Measurements from ENCODE around the gene ECI1. TPM values are rescaled to one million over a fixed set of nuclear protein-coding genes. Genes with fewer than 3 reads are reported as not detected.

The ECI1 gene
- total RNA-seq, 3 donors from 2014 or later: 45.4 to 66.2 (median 63.8) TPM

DNA sequence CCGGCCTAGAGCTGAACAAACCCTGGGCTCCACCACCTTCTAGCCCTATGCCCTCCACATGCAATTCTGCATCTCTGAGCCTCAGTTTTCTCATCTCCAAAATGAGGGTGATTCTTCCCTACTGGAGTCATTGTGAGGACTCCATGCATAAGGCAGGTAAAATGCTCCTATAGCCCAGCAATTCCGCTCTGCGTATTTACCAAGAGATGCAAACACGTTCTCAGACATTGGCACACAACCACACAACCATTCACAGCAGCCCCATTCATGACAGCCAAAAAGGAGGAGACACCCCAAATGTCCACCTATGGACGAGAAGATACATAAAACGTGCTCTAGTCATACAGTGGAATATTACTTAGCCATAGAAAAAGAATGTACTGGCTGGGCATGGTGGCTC is 51.1 kb downstream of the ECI1 start:
- Histone ChIP-seq H3K4me1 (peaks cover 5 to 7% of the 10 kb centered on the region in 2 donors), H3K27ac (no peak overlapping the region), H3K4me3 (no peak overlapping the region), H3K27me3 (no peaks in the 10 kb centered on the region), H3K36me3 (no peaks in the 10 kb centered on the region), H3K9me3 (no peaks in the 10 kb centered on the region)
- intact Hi-C loops (cut with DNase I; ENCODE audit: low total_unique reads): no loop called here
- DNase-seq (ENCODE audit: low spot score in 2 of 2): no peak
- TF ChIP-seq POLR2A (IDR thresholded peaks at IDR 0.05) (no peak), POLR2AphosphoS5 (IDR thresholded peaks at IDR 0.05) (no peak)
- TF ChIP-seq, protein P1, sequence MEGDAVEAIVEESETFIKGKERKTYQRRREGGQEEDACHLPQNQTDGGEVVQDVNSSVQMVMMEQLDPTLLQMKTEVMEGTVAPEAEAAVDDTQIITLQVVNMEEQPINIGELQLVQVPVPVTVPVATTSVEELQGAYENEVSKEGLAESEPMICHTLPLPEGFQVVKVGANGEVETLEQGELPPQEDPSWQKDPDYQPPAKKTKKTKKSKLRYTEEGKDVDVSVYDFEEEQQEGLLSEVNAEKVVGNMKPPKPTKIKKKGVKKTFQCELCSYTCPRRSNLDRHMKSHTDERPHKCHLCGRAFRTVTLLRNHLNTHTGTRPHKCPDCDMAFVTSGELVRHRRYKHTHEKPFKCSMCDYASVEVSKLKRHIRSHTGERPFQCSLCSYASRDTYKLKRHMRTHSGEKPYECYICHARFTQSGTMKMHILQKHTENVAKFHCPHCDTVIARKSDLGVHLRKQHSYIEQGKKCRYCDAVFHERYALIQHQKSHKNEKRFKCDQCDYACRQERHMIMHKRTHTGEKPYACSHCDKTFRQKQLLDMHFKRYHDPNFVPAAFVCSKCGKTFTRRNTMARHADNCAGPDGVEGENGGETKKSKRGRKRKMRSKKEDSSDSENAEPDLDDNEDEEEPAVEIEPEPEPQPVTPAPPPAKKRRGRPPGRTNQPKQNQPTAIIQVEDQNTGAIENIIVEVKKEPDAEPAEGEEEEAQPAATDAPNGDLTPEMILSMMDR (IDR thresholded peaks at IDR 0.05): no peak

DNA sequence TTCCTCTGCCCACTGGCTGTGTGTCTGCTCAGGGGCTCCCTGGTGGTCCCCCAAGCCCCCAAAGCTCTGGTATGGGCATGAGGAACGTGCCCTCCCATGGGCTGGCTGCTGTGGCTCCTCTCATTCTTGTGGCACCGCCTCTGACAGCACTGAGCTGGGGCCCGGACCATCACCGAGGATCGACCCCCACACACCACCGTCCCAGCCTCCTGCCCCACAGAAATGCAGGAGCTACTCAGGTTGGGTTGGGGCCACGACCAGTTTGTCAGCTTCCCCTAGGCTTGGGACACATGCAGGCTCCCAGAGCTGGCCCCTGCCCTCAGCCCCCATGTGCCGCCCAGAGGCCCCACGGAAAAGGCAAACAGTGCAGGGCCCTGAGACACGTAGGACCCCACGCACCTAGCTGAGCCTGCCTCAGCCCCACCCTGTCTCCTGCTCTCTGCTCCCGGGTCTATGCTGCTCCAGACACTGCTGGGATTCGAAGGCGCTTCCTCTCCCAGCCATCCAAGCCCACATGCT is 51.7 kb downstream of the ECI1 start:
- Histone ChIP-seq H3K9me3 (no peaks in the 10 kb centered on the region), H3K4me1 (peaks cover 5 to 13% of the 10 kb centered on the region in 2 donors), H3K4me3 (no peak overlapping the region), H3K36me3 (no peaks in the 10 kb centered on the region), H3K27me3 (no peaks in the 10 kb centered on the region), H3K27ac (no peak overlapping the region)
- DNase-seq (ENCODE audit: low spot score in 2 of 2): no peak
- TF ChIP-seq POLR2AphosphoS5 (IDR thresholded peaks at IDR 0.05): no peak
- TF ChIP-seq POLR2A (IDR thresholded peaks at IDR 0.05): no peak
- TF ChIP-seq, protein P1 (IDR thresholded peaks at IDR 0.05): no peak
- intact Hi-C loops (cut with DNase I; ENCODE audit: low total_unique reads): no loop called here

DNA sequence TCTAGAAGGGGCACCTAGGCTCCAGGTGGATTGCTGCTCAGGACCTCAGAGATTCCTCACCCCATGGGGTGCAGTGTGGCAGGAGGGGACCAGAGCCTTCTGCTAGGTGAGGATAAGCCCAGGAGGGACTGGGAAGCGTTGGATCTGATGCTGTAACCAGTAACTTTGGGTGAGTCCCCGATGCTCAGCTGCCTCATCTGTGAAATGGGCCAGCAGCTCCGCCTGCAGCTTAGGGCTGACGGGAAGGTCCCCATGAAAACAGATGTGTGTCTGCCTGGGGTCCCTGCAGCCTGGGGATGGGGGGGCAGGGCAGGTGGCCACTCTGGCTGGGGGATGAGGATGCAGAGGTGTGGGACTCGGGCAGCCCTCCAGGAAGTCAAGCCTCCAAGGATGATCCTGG is 52.3 kb downstream of the ECI1 start:
- H3K4me3 ChIP-seq: no peak overlapping the region

DNA sequence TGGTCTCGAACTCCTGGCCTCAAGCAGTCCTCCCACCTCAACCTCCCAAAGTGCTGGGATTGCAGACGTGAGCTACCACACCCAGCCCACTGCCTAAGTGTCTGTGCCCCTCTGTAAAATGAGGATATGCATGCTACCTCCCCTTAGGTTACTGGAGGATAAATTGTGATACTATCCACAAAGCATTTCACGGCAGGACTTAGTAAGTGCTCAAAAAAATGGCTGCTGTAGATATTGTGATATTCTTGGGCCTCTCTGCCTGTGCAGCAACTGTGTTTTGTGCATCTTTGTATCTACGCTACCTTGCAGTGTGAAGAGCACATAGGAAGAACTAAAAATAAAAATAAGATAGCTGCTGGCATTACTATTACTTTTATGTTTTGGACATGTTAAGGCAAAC is 53.1 kb downstream of the ECI1 start:
- TF ChIP-seq POLR2AphosphoS5 (IDR thresholded peaks at IDR 0.05) (no peak), POLR2A (IDR thresholded peaks at IDR 0.05) (no peak)
- TF ChIP-seq, protein P1 (IDR thresholded peaks at IDR 0.05): no peak
- H3K4me1 ChIP-seq: peaks cover 5 to 14% of the 10 kb centered on the region in 2 donors
- no peak for DNase-seq (ENCODE audit: low spot score in 2 of 2)
- H3K36me3 ChIP-seq: no peaks in the 10 kb centered on the region
- H3K27me3 ChIP-seq: no peaks in the 10 kb centered on the region
- intact Hi-C loops (cut with DNase I; ENCODE audit: low total_unique reads): no loop called here
- no peaks in the 10 kb centered on the region for H3K9me3 ChIP-seq
- no peak overlapping the region for H3K4me3 ChIP-seq
- no peak overlapping the region for H3K27ac ChIP-seq

More for the DNA sequence above, 52.3 kb downstream of the ECI1 start:
- H3K27ac ChIP-seq: no peak overlapping the region
- H3K36me3 ChIP-seq: no peaks in the 10 kb centered on the region
- no peak for DNase-seq (ENCODE audit: low spot score in 2 of 2)
- intact Hi-C loops (cut with DNase I; ENCODE audit: low total_unique reads): no loop called here
- no peak for TF ChIP-seq POLR2AphosphoS5 (IDR thresholded peaks at IDR 0.05)
- no peak for TF ChIP-seq POLR2A (IDR thresholded peaks at IDR 0.05)
- TF ChIP-seq, protein P1 (IDR thresholded peaks at IDR 0.05): no peak
- H3K4me1 ChIP-seq: peaks cover 5 to 14% of the 10 kb centered on the region in 2 donors
- no peaks in the 10 kb centered on the region for H3K27me3 ChIP-seq
- no peaks in the 10 kb centered on the region for H3K9me3 ChIP-seq

DNA sequence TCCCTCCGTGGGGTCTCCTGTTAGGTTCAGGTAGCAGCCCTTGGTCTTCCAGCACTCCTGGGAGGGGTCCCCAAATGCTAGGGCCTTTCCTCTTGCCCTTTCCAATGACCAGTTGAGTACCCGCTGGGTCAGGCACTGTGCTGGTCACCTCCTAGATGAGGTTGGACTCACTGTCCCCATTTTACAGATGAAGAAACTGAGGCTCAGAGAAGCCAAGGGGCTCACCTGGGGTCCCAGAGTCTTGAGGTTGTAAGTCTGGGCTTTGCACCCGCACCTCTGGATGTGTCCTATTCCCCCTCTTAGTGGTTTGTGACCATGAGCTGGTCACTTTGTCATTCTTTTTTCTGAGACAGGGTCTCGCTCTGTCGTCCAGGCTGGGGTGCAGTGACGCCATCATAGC is 53.6 kb downstream of the ECI1 start:
- Histone ChIP-seq H3K27me3 (no peaks in the 10 kb centered on the region), H3K36me3 (no peaks in the 10 kb centered on the region), H3K4me3 (no peak overlapping the region), H3K9me3 (no peaks in the 10 kb centered on the region), H3K27ac (no peak overlapping the region), H3K4me1 (peaks cover 5 to 14% of the 10 kb centered on the region in 2 donors)
- TF ChIP-seq POLR2AphosphoS5 (IDR thresholded peaks at IDR 0.05) (no peak), POLR2A (IDR thresholded peaks at IDR 0.05) (no peak)
- TF ChIP-seq, protein P1 (IDR thresholded peaks at IDR 0.05): no peak
- intact Hi-C loops (cut with DNase I; ENCODE audit: low total_unique reads): no loop called here
- no peak for DNase-seq (ENCODE audit: low spot score in 2 of 2)
